Measurements from ENCODE around the gene ZNF716. TPM values are rescaled to one million over a fixed set of nuclear protein-coding genes. Genes with fewer than 3 reads are reported as not detected.
"Not testable (repeated sequence)": the region's sequence is repeated elsewhere in the genome, so short reads cannot be mapped to it uniquely, and the experiment has no call there.

ZNF716 gene
- total RNA-seq, 1 experiment from 2014 or later, result not detected

DNA sequence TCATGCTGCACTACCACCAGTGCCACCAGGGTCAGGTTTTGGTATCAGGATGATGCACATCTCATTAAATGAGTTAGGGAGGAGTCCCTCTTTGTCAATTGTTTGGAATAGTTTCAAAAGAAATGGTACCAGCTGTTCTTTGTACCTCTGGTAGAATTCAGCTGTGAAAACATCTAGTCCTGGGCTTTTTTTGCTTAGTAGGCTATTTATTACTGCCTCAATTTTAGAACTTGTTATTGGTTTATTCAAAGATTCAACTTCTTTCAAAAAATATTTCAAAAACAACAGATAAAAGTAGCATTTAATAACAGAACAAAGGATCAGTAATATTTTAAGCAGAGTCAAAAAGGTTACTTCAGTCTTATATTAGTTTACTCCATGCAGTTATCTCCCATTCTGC, 6.4 kb upstream of the ZNF716 start:
- no peak overlapping the region for H3K23ac ChIP-seq (ENCODE audit: insufficient read length, low read depth, low read length)
- no peak overlapping the region for H4K91ac ChIP-seq (ENCODE audit: insufficient read length, low read depth, low read length)
- DNase-seq, result no peak
- H2BK5ac ChIP-seq (ENCODE audit: insufficient read length, low read length), result no peak overlapping the region
- no peak overlapping the region for H2BK120ac ChIP-seq (ENCODE audit: low read depth, low read length, poor library complexity, severe bottlenecking)
- no peak overlapping the region for H3K4ac ChIP-seq (ENCODE audit: low read depth, low read length)
- H3K79me1 ChIP-seq (ENCODE audit: insufficient read depth, low read depth, low read length, poor library complexity, severe bottlenecking), result no peaks in the 10 kb centered on the region
- H3K4me1 Mint-ChIP-seq, result no peaks in the 10 kb centered on the region
- H3K4me3 Mint-ChIP-seq, result no peak overlapping the region
- H3K9me3 ChIP-seq (ENCODE audit: control insufficient read depth, low read depth, low read length), result peaks cover 73% of the 10 kb centered on the region
- TF ChIP-seq, protein P1, sequence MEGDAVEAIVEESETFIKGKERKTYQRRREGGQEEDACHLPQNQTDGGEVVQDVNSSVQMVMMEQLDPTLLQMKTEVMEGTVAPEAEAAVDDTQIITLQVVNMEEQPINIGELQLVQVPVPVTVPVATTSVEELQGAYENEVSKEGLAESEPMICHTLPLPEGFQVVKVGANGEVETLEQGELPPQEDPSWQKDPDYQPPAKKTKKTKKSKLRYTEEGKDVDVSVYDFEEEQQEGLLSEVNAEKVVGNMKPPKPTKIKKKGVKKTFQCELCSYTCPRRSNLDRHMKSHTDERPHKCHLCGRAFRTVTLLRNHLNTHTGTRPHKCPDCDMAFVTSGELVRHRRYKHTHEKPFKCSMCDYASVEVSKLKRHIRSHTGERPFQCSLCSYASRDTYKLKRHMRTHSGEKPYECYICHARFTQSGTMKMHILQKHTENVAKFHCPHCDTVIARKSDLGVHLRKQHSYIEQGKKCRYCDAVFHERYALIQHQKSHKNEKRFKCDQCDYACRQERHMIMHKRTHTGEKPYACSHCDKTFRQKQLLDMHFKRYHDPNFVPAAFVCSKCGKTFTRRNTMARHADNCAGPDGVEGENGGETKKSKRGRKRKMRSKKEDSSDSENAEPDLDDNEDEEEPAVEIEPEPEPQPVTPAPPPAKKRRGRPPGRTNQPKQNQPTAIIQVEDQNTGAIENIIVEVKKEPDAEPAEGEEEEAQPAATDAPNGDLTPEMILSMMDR (conservative IDR thresholded peaks at IDR 0.05), result no peak
- no peak overlapping the region for H2BK15ac ChIP-seq (ENCODE audit: low read depth, low read length)
- peaks cover 6 to 15% (median 13%) of the 10 kb centered on the region in 3 experiments; a peak in 6 of 7 replicates for H3K36me3 Mint-ChIP-seq (ENCODE audit: insufficient read depth in 1 of 3, low read depth in 3 of 3)
- H3K4me1 ChIP-seq (ENCODE audit: insufficient read depth, low read length), result no peaks in the 10 kb centered on the region
- peaks cover 68 to 76% of the 10 kb centered on the region in 2 experiments for H3K9me3 Mint-ChIP-seq
- no peak overlapping the region for H2BK12ac ChIP-seq (ENCODE audit: insufficient read length, low read depth, low read length)
- no peak overlapping the region for H3K56ac ChIP-seq (ENCODE audit: insufficient read length, low read depth, low read length)
- H4K20me1 ChIP-seq (ENCODE audit: control insufficient read depth, insufficient read depth, insufficient read length), result no peaks in the 10 kb centered on the region
- H3K27me3 ChIP-seq (ENCODE audit: insufficient read depth, low read length), result no peaks in the 10 kb centered on the region
- H3K79me2 ChIP-seq (ENCODE audit: insufficient read depth, low read length), result no peaks in the 10 kb centered on the region
- H3K14ac ChIP-seq (ENCODE audit: insufficient read depth, low read length), result no peak overlapping the region
- no peak overlapping the region for H2BK20ac ChIP-seq (ENCODE audit: low read depth, low read length, poor library complexity, severe bottlenecking)
- no peaks in the 10 kb centered on the region for H3K23me2 ChIP-seq (ENCODE audit: insufficient read length, low read depth, low read length, poor library complexity, severe bottlenecking)
- no peak overlapping the region for H3K27ac ChIP-seq (ENCODE audit: insufficient read length, low read depth, low read length)
- H4K5ac ChIP-seq (ENCODE audit: insufficient read length, low read depth, low read length), result no peak overlapping the region
- no peak overlapping the region for H4K8ac ChIP-seq (replicated peaks; ENCODE audit: insufficient read length, low read depth, low read length)
- H2AFZ ChIP-seq (ENCODE audit: low read length), result no peak overlapping the region
- H3K27ac Mint-ChIP-seq, result no peak overlapping the region
- H3K27me3 Mint-ChIP-seq (ENCODE audit: low read depth), result peaks cover 5% of the 10 kb centered on the region
- no peak overlapping the region for H3K18ac ChIP-seq (ENCODE audit: insufficient read length, low read depth, low read length)
- H2AK5ac ChIP-seq (ENCODE audit: insufficient read length, low read length), result no peak overlapping the region
- no peak overlapping the region for H3K9ac ChIP-seq (ENCODE audit: extremely low read depth, insufficient read length, low read length)
- H3K4me2 ChIP-seq (ENCODE audit: insufficient read depth, insufficient read length, low read length), result no peak overlapping the region
- H3T11ph ChIP-seq (ENCODE audit: low read length), result no peak overlapping the region

DNA sequence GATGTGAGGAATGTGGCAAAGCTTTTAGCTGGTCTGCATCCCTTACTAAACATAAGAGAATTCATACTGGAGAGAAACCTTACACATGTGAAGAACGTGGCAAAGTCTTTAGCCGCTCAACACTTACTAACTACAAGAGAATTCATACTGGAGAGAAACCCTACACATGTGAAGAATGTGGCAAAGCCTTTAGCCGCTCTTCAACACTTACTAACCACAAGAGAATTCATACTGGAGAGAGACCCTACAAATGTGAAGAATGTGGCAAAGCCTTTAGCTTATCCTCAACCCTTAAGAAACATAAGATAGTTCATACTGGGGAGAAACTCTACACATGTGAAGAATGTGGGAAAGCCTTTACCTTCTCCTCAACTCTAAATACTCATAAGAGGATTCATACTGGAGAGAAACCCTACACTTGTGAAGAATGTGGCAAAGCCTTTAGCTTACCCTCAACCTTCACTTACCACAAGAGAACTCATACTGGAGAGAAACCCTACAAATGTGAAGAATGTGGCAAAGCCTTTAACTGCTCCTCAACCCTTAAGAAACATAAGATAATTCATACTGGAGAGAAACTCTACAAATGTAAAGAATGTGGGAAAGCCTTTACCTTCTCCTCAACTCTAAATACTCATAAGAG, 19.3 kb downstream of the ZNF716 start:
- not testable (repeated sequence) for H3K27ac Mint-ChIP-seq; H3K14ac ChIP-seq (ENCODE audit: insufficient read depth, low read length); H3K79me2 ChIP-seq (ENCODE audit: insufficient read depth, low read length); H2AK5ac ChIP-seq (ENCODE audit: insufficient read length, low read length); H3K27ac ChIP-seq (ENCODE audit: insufficient read length, low read depth, low read length); H3K23ac ChIP-seq (ENCODE audit: insufficient read length, low read depth, low read length); H3K4me1 ChIP-seq (ENCODE audit: insufficient read depth, low read length); H4K91ac ChIP-seq (ENCODE audit: insufficient read length, low read depth, low read length); H3T11ph ChIP-seq (ENCODE audit: low read length); H2BK15ac ChIP-seq (ENCODE audit: low read depth, low read length); H3K4me2 ChIP-seq (ENCODE audit: insufficient read depth, insufficient read length, low read length); H3K56ac ChIP-seq (ENCODE audit: insufficient read length, low read depth, low read length); H3K4me3 Mint-ChIP-seq; H3K23me2 ChIP-seq (ENCODE audit: insufficient read length, low read depth, low read length, poor library complexity, severe bottlenecking); H2BK20ac ChIP-seq (ENCODE audit: low read depth, low read length, poor library complexity, severe bottlenecking); H3K27me3 Mint-ChIP-seq (ENCODE audit: low read depth); H2BK12ac ChIP-seq (ENCODE audit: insufficient read length, low read depth, low read length); DNase-seq; H3K79me1 ChIP-seq (ENCODE audit: insufficient read depth, low read depth, low read length, poor library complexity, severe bottlenecking); H2AFZ ChIP-seq (ENCODE audit: low read length); H2BK5ac ChIP-seq (ENCODE audit: insufficient read length, low read length); H4K20me1 ChIP-seq (ENCODE audit: control insufficient read depth, insufficient read depth, insufficient read length); H3K18ac ChIP-seq (ENCODE audit: insufficient read length, low read depth, low read length); H4K8ac ChIP-seq (replicated peaks; ENCODE audit: insufficient read length, low read depth, low read length); H4K5ac ChIP-seq (ENCODE audit: insufficient read length, low read depth, low read length); H2BK120ac ChIP-seq (ENCODE audit: low read depth, low read length, poor library complexity, severe bottlenecking); H3K9ac ChIP-seq (ENCODE audit: extremely low read depth, insufficient read length, low read length); H3K4me1 Mint-ChIP-seq; H3K4ac ChIP-seq (ENCODE audit: low read depth, low read length); H3K27me3 ChIP-seq (ENCODE audit: insufficient read depth, low read length)
- peaks cover 56% of the 10 kb centered on the region for H3K9me3 ChIP-seq (ENCODE audit: control insufficient read depth, low read depth, low read length)
- WGBS (ENCODE audit: extremely low coverage, insufficient read length, low lambda C conversion rate), result no CpG with 5 or more reads among the region's 3 CpGs
- peaks cover 83 to 87% of the 10 kb centered on the region in 2 experiments for H3K9me3 Mint-ChIP-seq
- H3K36me3 Mint-ChIP-seq (ENCODE audit: insufficient read depth in 1 of 3, low read depth in 3 of 3), result peaks cover 0 to 37% (median 15%) of the 10 kb centered on the region in 3 experiments; a peak in 5 of 7 replicates
